ENCODE measurements around the gene UBL5.

DNA sequence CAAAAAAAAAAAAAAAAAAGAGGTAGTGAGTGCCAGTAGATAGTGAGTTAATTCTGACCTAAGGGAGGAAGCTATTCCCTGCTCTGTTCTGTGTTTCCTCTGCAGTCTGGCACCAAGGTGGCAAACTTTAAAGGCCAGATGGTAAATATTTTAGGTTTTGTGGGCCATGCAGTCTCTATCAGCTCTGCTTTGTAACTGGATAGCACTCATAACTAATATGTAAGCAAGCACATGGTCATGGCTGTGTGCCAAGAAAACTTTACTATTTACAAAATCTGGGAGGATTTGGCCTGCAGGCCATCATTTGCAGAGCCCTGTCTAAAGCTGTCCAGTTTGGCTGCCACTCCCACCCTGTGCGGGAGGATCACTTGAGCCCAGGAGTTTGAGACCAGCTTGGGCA is 11.7 kb downstream of the UBL5 start:
- TF ChIP-seq, protein P1, sequence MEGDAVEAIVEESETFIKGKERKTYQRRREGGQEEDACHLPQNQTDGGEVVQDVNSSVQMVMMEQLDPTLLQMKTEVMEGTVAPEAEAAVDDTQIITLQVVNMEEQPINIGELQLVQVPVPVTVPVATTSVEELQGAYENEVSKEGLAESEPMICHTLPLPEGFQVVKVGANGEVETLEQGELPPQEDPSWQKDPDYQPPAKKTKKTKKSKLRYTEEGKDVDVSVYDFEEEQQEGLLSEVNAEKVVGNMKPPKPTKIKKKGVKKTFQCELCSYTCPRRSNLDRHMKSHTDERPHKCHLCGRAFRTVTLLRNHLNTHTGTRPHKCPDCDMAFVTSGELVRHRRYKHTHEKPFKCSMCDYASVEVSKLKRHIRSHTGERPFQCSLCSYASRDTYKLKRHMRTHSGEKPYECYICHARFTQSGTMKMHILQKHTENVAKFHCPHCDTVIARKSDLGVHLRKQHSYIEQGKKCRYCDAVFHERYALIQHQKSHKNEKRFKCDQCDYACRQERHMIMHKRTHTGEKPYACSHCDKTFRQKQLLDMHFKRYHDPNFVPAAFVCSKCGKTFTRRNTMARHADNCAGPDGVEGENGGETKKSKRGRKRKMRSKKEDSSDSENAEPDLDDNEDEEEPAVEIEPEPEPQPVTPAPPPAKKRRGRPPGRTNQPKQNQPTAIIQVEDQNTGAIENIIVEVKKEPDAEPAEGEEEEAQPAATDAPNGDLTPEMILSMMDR (IDR thresholded peaks at IDR 0.05; ENCODE audit: insufficient read depth, low read length), result no peak
- no peak for TF ChIP-seq POLR2AphosphoS5 (IDR thresholded peaks at IDR 0.05; ENCODE audit: low read depth)
- no peak for TF ChIP-seq GABPA (IDR thresholded peaks at IDR 0.05; ENCODE audit: low read depth)
- TF ChIP-seq, protein P2, sequence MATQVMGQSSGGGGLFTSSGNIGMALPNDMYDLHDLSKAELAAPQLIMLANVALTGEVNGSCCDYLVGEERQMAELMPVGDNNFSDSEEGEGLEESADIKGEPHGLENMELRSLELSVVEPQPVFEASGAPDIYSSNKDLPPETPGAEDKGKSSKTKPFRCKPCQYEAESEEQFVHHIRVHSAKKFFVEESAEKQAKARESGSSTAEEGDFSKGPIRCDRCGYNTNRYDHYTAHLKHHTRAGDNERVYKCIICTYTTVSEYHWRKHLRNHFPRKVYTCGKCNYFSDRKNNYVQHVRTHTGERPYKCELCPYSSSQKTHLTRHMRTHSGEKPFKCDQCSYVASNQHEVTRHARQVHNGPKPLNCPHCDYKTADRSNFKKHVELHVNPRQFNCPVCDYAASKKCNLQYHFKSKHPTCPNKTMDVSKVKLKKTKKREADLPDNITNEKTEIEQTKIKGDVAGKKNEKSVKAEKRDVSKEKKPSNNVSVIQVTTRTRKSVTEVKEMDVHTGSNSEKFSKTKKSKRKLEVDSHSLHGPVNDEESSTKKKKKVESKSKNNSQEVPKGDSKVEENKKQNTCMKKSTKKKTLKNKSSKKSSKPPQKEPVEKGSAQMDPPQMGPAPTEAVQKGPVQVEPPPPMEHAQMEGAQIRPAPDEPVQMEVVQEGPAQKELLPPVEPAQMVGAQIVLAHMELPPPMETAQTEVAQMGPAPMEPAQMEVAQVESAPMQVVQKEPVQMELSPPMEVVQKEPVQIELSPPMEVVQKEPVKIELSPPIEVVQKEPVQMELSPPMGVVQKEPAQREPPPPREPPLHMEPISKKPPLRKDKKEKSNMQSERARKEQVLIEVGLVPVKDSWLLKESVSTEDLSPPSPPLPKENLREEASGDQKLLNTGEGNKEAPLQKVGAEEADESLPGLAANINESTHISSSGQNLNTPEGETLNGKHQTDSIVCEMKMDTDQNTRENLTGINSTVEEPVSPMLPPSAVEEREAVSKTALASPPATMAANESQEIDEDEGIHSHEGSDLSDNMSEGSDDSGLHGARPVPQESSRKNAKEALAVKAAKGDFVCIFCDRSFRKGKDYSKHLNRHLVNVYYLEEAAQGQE (IDR thresholded peaks at IDR 0.05; ENCODE audit: insufficient replicate concordance, low read depth), result no peak
- no peak for TF ChIP-seq SPI1 (IDR thresholded peaks at IDR 0.05; ENCODE audit: borderline replicate concordance, low read depth)
